ENCODE data around the gene UNC50.

DNA sequence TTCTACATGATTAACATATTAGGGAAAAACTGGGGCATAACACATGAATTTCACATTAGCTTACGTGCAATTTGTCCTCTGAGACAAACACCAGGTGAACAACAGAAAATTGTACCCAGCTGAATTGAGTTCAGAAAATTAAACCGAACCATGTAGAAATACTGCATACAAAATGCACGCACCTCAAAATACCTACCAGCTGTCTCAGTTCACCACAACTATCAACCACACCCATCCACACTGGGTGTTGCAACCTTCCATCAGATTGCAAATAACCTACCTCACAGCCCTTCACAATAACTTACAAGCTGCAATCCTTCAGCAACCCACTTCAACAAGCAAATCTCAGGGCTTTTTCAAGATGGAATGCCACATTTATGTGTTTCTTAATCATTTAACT is 55.9 kb downstream of the UNC50 start:
- no peak for TF ChIP-seq CTCF (IDR thresholded peaks at IDR 0.05)
- no peak for TF ChIP-seq EZH2 (IDR thresholded peaks at IDR 0.05; ENCODE audit: borderline replicate concordance, insufficient read depth, low read depth, low read length, poor library complexity, severe bottlenecking)

Measured in B cell (primary cell).